Kidney (tissue), 14 donors: Measurements from ENCODE around the gene CALCOCO1. TPM values are rescaled to one million over a fixed set of nuclear protein-coding genes. Genes with fewer than 3 reads are reported as not detected.

Source experiments
- DNase-seq, 5 donors: peaks; one replicate each; pipeline ENCODE4 v3.0.0-alpha.2; 2013 to 2020
- FAIRE-seq: peaks from 2 replicates; lab custom pipeline; 2012; peaks lifted over from hg19 to GRCh38; lab: Jason Lieb, UNC
- H3K27ac ChIP-seq, 2 donors: one replicate each; pipeline ENCODE4 v1.7.0; 2013; ENCODE audit warnings: low read depth in 2 of 2, low read length in 2 of 2, inconsistent platforms in 1 of 2
- H3K27me3 ChIP-seq: one replicate; pipeline ENCODE4 v1.7.1; 2013; ENCODE audit warnings: low read length, inconsistent platforms; ENCODE audit not compliant: control insufficient read depth, insufficient read depth
- H3K36me3 ChIP-seq, 3 donors: one replicate each; pipeline versions ENCODE4 v1.7.0 to v1.7.1; 2013; ENCODE audit warnings: low read length in 3 of 3, control low read depth in 1 of 3, inconsistent platforms in 1 of 3; ENCODE audit not compliant: insufficient read depth in 3 of 3, control insufficient read depth in 2 of 3
- H3K4me1 ChIP-seq, 3 donors: one replicate each; pipeline versions ENCODE4 v1.7.0 to v1.7.1; 2013; ENCODE audit warnings: low read length in 3 of 3, inconsistent platforms in 1 of 3, low read depth in 1 of 3; ENCODE audit not compliant: control insufficient read depth in 2 of 3, insufficient read depth in 2 of 3
- H3K4me3 ChIP-seq, 3 donors: one replicate each; pipeline versions ENCODE4 v1.7.0 to v1.8.1; 2013; ENCODE audit warnings: low read length in 3 of 3, control low read depth in 1 of 3, inconsistent platforms in 1 of 3
- H3K9ac ChIP-seq, 3 donors: one replicate each; pipeline versions ENCODE4 v1.7.0 to v1.7.1; 2013; ENCODE audit warnings: low read length in 3 of 3, control low read depth in 1 of 3, inconsistent platforms in 1 of 3
- H3K9me3 ChIP-seq, 3 donors: one replicate each; pipeline versions ENCODE4 v1.7.0 to v1.7.1; 2013; ENCODE audit warnings: low read length in 3 of 3, control low read depth in 1 of 3, inconsistent platforms in 1 of 3; ENCODE audit not compliant: control insufficient read depth in 2 of 3, insufficient read depth in 1 of 3
- intact Hi-C: fragments of 100-400 bp; cut with DNase I; formaldehyde crosslinking; loops from one replicate; pipeline ENCODE4 v1.11.1; 2022
- polyA plus RNA-seq: library from polyadenylated mRNA; stranded (reverse); fragments of 350-450 nt; fragmentation: Illumina TruSeq; extraction: RNeasy Lipid Tissue Mini Kit (QIAGEN cat#74804); gene quantifications from one replicate; pipeline ENCODE4 v1.2.3, GENCODE V29; 2014; ENCODE audit warnings: low read depth, low replicate concordance; ENCODE audit not compliant: insufficient read depth
- total RNA-seq: library from RNA; stranded (reverse); fragmentation: NEBNext Ultra II Directional; extraction: Animal tissue kit (Norgen Biotek cat#: 25700); gene quantifications from one replicate; pipeline ENCODE4 v1.2.1, GENCODE V29; 2021
- TF ChIP-seq, protein P1 (sequence below): IDR thresholded peaks from 3 replicates; pipeline ENCODE4 v1.5.1; 2012; ENCODE audit warnings: mild to moderate bottlenecking, moderate library complexity, borderline replicate concordance; ENCODE audit not compliant: insufficient read depth; ENCODE audit errors: extremely low read depth
- donor health status: control.
- donor health status: control.
- donor health status: control.
- donor health status: control.
- donor health status: control.
- donor health status: DM: yes; HTN: yes; CAD: no.
- donor health status: Normal renal cell carcinoma (clear cell type).

Gene CALCOCO1
- total and polyA plus RNA-seq, 2 donors from 2014 or later, result 82.2 to 109 TPM

DNA sequence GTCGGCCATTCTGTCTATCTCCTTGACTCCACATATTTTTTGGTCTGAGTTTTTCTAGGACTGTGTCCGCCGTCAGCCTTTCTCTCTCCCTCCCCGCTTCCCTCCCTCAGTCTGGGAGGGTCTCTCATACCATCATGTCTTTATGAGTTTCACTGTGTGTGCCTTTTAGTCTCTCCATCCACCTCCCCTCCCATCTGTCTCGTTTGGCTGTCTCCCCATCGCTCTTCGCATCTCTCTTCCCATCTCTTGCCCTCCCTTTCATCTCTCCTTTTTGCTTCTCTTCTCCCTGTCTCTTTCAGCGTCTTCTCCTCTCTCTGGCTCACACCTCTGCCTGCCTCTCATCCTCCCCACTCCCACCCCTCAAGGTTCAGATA lies 31.5 kb upstream of the CALCOCO1 start:
- H3K36me3 ChIP-seq, result no peaks in the 10 kb centered on the region
- no peak overlapping the region for H3K27ac ChIP-seq
- TF ChIP-seq, protein P1, sequence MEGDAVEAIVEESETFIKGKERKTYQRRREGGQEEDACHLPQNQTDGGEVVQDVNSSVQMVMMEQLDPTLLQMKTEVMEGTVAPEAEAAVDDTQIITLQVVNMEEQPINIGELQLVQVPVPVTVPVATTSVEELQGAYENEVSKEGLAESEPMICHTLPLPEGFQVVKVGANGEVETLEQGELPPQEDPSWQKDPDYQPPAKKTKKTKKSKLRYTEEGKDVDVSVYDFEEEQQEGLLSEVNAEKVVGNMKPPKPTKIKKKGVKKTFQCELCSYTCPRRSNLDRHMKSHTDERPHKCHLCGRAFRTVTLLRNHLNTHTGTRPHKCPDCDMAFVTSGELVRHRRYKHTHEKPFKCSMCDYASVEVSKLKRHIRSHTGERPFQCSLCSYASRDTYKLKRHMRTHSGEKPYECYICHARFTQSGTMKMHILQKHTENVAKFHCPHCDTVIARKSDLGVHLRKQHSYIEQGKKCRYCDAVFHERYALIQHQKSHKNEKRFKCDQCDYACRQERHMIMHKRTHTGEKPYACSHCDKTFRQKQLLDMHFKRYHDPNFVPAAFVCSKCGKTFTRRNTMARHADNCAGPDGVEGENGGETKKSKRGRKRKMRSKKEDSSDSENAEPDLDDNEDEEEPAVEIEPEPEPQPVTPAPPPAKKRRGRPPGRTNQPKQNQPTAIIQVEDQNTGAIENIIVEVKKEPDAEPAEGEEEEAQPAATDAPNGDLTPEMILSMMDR, result no peak
- intact Hi-C loops, result no loop called here
- FAIRE-seq, result no peak
- H3K9ac ChIP-seq, result no peak overlapping the region
- H3K27me3 ChIP-seq, result peaks cover 9% of the 10 kb centered on the region
- H3K9me3 ChIP-seq, result no peaks in the 10 kb centered on the region
- peak in 1 of 5 donors; percentile 43 for DNase-seq
- no peaks in the 10 kb centered on the region for H3K4me1 ChIP-seq
- no peak overlapping the region for H3K4me3 ChIP-seq

DNA sequence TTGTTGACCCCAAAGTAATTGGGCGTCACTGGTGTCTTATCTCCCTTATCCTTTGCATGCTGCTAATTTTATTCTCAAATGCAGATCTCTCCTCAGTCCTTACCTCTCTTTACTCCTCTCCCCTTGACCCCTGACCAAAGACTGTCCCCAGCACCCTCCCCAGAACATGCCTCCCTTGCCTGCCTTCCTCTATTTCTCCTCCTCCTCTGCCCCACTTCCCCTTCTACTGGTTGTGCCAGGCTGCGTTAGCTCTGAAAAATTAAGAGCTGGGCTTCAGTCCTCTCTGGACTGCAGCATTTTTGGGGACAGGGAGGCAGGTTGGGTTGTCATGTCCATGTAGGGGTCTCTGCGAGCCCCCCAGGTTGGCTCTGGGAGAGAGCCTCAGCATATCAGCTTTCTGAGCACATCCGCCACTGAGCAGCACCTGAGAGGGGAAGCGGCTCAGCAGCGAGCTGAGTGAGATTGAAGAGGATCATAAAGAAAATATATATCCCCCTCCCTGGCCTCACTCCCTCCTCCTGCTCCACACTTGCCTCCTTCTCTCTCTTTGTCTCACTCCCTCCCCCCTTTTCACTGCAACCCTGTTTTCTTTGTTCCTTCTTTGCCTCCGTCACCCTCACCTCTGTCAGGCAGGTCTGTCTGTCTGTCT lies 31.0 kb upstream of the CALCOCO1 start:
- no peak overlapping the region for H3K27ac ChIP-seq
- DNase-seq (peak in 2 of 5 donors; percentile 73 to 75), FAIRE-seq (no peak)
- H3K4me1 ChIP-seq, result no peaks in the 10 kb centered on the region
- H3K9me3 ChIP-seq, result no peaks in the 10 kb centered on the region
- no peaks in the 10 kb centered on the region for H3K36me3 ChIP-seq
- intact Hi-C loops, result no loop called here
- peaks cover 11% of the 10 kb centered on the region for H3K27me3 ChIP-seq
- H3K4me3 ChIP-seq, result no peak overlapping the region
- TF ChIP-seq, protein P1, result no peak
- no peak overlapping the region for H3K9ac ChIP-seq

DNA sequence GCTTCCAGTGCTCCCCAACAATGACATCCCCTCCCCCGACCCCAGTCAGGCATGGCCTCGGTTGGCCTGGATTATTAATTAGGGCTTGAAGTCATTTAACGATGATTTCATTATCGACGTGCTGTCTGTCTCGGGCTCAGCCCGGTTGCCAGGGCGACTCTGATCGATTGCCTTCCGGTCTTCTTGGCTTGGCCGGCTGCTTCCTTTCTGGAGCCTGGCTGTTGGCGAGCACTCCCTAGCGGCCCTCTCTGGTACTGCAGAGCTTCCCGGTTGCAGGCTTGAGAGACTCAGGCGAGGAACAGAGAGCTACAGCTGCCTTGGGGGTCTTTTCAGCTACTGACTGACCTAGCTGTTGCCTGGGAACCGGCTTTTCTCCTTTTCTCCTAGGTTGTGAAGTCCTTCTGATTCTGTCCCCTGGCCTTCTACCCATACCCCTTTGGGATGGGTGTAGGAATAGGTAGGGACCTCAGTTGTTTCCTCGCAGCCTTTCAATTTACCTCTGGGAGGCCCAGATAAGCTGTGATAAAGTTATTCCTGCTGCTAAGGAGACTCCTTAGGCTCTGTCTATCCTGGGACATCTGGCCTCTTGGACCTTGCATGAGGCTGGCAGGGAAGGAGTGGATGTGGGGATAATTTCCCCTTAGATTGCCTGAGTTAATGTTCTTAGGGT lies 30.0 kb upstream of the CALCOCO1 start:
- DNase-seq (peak; percentile 86 to 92 (median 89)), FAIRE-seq (no peak)
- Histone ChIP-seq H3K27me3 (peaks cover 12% of the 10 kb centered on the region), H3K9ac (no peak overlapping the region), H3K27ac (no peak overlapping the region), H3K4me3 (peak overlapping the region in 2 of 3 donors; percentile 16 to 17), H3K9me3 (no peaks in the 10 kb centered on the region), H3K36me3 (no peaks in the 10 kb centered on the region), H3K4me1 (no peaks in the 10 kb centered on the region)
- TF ChIP-seq, protein P1, result peak; percentile 77
- intact Hi-C loops, result no loop called here
